ENCODE data around the gene FREY1. TPM values are rescaled to one million over a fixed set of nuclear protein-coding genes. Genes with fewer than 3 reads are reported as not detected.

Gene FREY1
- polyA plus RNA-seq, 3 donors, result 0.32 to 0.45 (median 0.32) TPM

GRCh38 chr11:45929486-45930030 lies 22.5 kb upstream of the FREY1 start:
- DNase-seq (ENCODE audit: low read depth in 3 of 3, low spot score in 2 of 3), result no peak

GRCh38 chr11:45928535-45929215 lies 21.6 kb upstream of the FREY1 start:
- no peak for DNase-seq (ENCODE audit: low read depth in 3 of 3, low spot score in 2 of 3)

GRCh38 chr11:45927684-45928413 lies 20.8 kb upstream of the FREY1 start:
- no peak for DNase-seq (ENCODE audit: low read depth in 3 of 3, low spot score in 2 of 3)

- DNase-seq (ENCODE audit: low read depth in 3 of 3, low spot score in 2 of 3), result no peak
These were observed 20.2 kb upstream of the FREY1 start for GRCh38 chr11:45927332-45927683.

- DNase-seq (ENCODE audit: low read depth in 3 of 3, low spot score in 2 of 3), result no peak
These were observed 19.7 kb upstream of the FREY1 start for GRCh38 chr11:45926536-45927331.

GRCh38 chr11:45926001-45926401 lies 18.9 kb upstream of the FREY1 start:
- DNase-seq (ENCODE audit: low read depth in 3 of 3, low spot score in 2 of 3), result no peak

GRCh38 chr11:45925550-45925949 lies 18.5 kb upstream of the FREY1 start:
- no peak for DNase-seq (ENCODE audit: low read depth in 3 of 3, low spot score in 2 of 3)

GRCh38 chr11:45924927-45925326 lies 17.9 kb upstream of the FREY1 start:
- DNase-seq (ENCODE audit: low read depth in 3 of 3, low spot score in 2 of 3), result no peak

GRCh38 chr11:45924036-45924915 lies 17.2 kb upstream of the FREY1 start:
- no peak for DNase-seq (ENCODE audit: low read depth in 3 of 3, low spot score in 2 of 3)

- DNase-seq (ENCODE audit: low read depth in 3 of 3, low spot score in 2 of 3), result no peak
These were observed 15.5 kb upstream of the FREY1 start, which contains the start of gene LARGE2 for GRCh38 chr11:45922425-45923082. Gene LARGE2 (plus strand): TSS chr11:45922656. CDS start chr11:45922883, 227 bp downstream.

GRCh38 chr11:45921561-45922424 lies 14.7 kb upstream of the FREY1 start:
- no peak for DNase-seq (ENCODE audit: low read depth in 3 of 3, low spot score in 2 of 3)

GRCh38 chr11:45920531-45921477 lies 13.7 kb upstream of the FREY1 start:
- DNase-seq (ENCODE audit: low read depth in 3 of 3, low spot score in 2 of 3), result no peak

GRCh38 chr11:45919806-45920530 lies 12.9 kb upstream of the FREY1 start:
- no peak for DNase-seq (ENCODE audit: low read depth in 3 of 3, low spot score in 2 of 3)

GRCh38 chr11:45918962-45919675 lies 12.0 kb upstream of the FREY1 start:
- DNase-seq (ENCODE audit: low read depth in 3 of 3, low spot score in 2 of 3), result no peak

GRCh38 chr11:45918331-45918941 lies 11.4 kb upstream of the FREY1 start:
- DNase-seq (ENCODE audit: low read depth in 3 of 3, low spot score in 2 of 3), result no peak

All from right renal cortex interstitium (tissue), 3 donors.